Progenitor cell of endocrine pancreas (in vitro differentiated cells): ENCODE data around the gene MEF2A. TPM values are rescaled to one million over a fixed set of nuclear protein-coding genes. Genes with fewer than 3 reads are reported as not detected.

Source experiments
- DNase-seq: peaks from one replicate; pipeline ENCODE4 v3.0.0; 2021; ENCODE audit warnings: low spot score; ENCODE audit not compliant: unreplicated experiment
- H3K27ac Mint-ChIP-seq: 2 replicates; pipeline ENCODE4 v1.8.0; 2021; ENCODE audit warnings: mild to moderate bottlenecking, moderate library complexity, mixed read lengths
- H3K27me3 Mint-ChIP-seq: 2 replicates; pipeline ENCODE4 v1.8.0; 2021; ENCODE audit warnings: mixed read lengths
- H3K36me3 Mint-ChIP-seq: 2 replicates; pipeline ENCODE4 v1.8.0; 2022; ENCODE audit warnings: mixed read lengths; ENCODE audit not compliant: insufficient read depth
- H3K4me1 Mint-ChIP-seq: 2 replicates; pipeline ENCODE4 v1.8.0; 2021; ENCODE audit warnings: low read depth, mixed read lengths
- H3K4me3 Mint-ChIP-seq: 2 replicates; pipeline ENCODE4 v1.8.0; 2021; ENCODE audit warnings: low read depth, mild to moderate bottlenecking, moderate library complexity, mixed read lengths
- H3K9me3 Mint-ChIP-seq: 2 replicates; pipeline ENCODE4 v1.8.0; 2021; ENCODE audit warnings: low read depth, mixed read lengths
- CTCF ChIP-seq: fragments of 200-600 bp; sonication (generic); IDR thresholded peaks from one replicate; pipeline ENCODE4 v1.5.0; 2021; ENCODE audit warnings: antibody characterized with exemption, mild to moderate bottlenecking; ENCODE audit not compliant: unreplicated experiment
- total RNA-seq: library from RNA; stranded (reverse); gene quantifications from 2 replicates; pipeline ENCODE4 v1.2.1, GENCODE V29; 2021

The MEF2A gene
- total RNA-seq, 1 donor from 2014 or later = 36.2 TPM

GRCh38 chr15:99526671-99527070 lies 39.1 kb upstream of the MEF2A start:
- H3K27ac Mint-ChIP-seq = no peak overlapping the region
- H3K4me3 Mint-ChIP-seq = no peak overlapping the region

DNA sequence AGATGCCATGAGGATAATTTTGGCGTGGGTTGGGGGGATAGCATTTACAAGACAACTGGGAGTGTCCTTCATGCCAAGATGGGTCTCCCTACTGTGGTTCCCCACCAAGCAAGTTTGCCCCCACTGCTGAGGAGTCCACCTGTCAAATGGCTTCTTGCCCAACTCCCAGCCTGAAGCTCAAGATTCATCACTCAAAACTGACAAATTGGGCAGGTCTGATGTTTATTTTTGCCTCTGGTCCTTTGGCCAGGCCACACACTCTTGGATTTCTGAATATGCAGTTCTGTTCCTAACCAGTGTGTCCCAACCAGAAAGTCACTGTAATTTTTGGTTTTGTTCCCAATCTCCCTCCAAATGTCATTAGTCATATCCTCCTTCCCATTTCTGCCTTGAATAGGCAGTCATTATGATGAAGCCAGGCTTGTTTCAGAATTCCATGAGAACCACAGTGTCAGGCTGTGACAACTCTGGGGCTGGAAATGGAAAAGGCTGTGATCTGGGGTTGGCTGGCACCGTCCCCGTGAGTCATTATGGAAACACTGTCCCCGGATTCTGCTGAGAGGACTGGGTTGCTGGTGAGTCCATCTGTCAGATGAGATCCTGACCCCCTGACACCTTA lies 29.3 kb upstream of the MEF2A start:
- TF ChIP-seq CTCF = no peak
- peaks cover 7% of the 10 kb centered on the region for H3K9me3 Mint-ChIP-seq
- no peaks in the 10 kb centered on the region for H3K36me3 Mint-ChIP-seq
- H3K27me3 Mint-ChIP-seq = no peaks in the 10 kb centered on the region
- DNase-seq = no peak
- no peaks in the 10 kb centered on the region for H3K4me1 Mint-ChIP-seq
- no peak overlapping the region for H3K4me3 Mint-ChIP-seq
- H3K27ac Mint-ChIP-seq = no peak overlapping the region

More at GRCh38 chr15:99526671-99527070, 39.1 kb upstream of the MEF2A start:
- H3K4me1 Mint-ChIP-seq = no peaks in the 10 kb centered on the region
- no peaks in the 10 kb centered on the region for H3K36me3 Mint-ChIP-seq
- peaks cover 14% of the 10 kb centered on the region for H3K9me3 Mint-ChIP-seq
- no peak for DNase-seq
- TF ChIP-seq CTCF = no peak
- H3K27me3 Mint-ChIP-seq = no peaks in the 10 kb centered on the region

GRCh38 chr15:99537344-99537743 lies 28.4 kb upstream of the MEF2A start:
- Mint-ChIP-seq H3K4me3 (no peak overlapping the region), H3K36me3 (no peaks in the 10 kb centered on the region), H3K27ac (no peak overlapping the region), H3K27me3 (no peaks in the 10 kb centered on the region), H3K9me3 (peaks cover 5% of the 10 kb centered on the region), H3K4me1 (no peaks in the 10 kb centered on the region)
- TF ChIP-seq CTCF = no peak
- no peak for DNase-seq

DNA sequence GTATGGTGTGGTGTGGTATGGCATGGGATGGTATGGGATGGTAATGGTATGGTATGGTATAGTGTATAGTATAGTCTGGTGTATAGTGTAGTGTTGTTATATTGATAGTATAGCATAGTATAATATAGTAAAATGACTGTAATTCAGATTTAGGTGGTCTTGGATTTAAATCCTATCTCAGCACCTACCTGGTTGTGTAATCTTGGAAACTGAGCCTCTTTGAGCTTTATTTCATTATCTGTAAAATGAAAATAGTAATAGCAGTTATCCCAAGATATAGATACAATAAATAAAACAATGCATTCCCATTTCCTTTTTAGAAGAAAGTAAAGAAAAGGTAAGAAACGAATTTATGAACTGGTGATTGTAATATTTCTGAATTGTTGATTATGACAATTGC lies 27.5 kb upstream of the MEF2A start:
- Mint-ChIP-seq H3K9me3 (peaks cover 3% of the 10 kb centered on the region), H3K27ac (no peak overlapping the region), H3K36me3 (no peaks in the 10 kb centered on the region), H3K4me3 (no peak overlapping the region), H3K4me1 (no peaks in the 10 kb centered on the region), H3K27me3 (no peaks in the 10 kb centered on the region)
- no peak for TF ChIP-seq CTCF
- DNase-seq = no peak

- peaks cover 7% of the 10 kb centered on the region for H3K4me1 Mint-ChIP-seq
Measured at GRCh38 chr15:99542828-99543227, 23.0 kb upstream of the MEF2A start.

More at GRCh38 chr15:99542828-99543227, 23.0 kb upstream of the MEF2A start:
- TF ChIP-seq CTCF = no peak
- H3K4me3 Mint-ChIP-seq = no peak overlapping the region
- no peaks in the 10 kb centered on the region for H3K36me3 Mint-ChIP-seq
- no peaks in the 10 kb centered on the region for H3K27me3 Mint-ChIP-seq
- H3K27ac Mint-ChIP-seq = no peak overlapping the region
- H3K9me3 Mint-ChIP-seq = no peaks in the 10 kb centered on the region
- DNase-seq = no peak
